ENCODE data around the gene LRRC3B.

DNA sequence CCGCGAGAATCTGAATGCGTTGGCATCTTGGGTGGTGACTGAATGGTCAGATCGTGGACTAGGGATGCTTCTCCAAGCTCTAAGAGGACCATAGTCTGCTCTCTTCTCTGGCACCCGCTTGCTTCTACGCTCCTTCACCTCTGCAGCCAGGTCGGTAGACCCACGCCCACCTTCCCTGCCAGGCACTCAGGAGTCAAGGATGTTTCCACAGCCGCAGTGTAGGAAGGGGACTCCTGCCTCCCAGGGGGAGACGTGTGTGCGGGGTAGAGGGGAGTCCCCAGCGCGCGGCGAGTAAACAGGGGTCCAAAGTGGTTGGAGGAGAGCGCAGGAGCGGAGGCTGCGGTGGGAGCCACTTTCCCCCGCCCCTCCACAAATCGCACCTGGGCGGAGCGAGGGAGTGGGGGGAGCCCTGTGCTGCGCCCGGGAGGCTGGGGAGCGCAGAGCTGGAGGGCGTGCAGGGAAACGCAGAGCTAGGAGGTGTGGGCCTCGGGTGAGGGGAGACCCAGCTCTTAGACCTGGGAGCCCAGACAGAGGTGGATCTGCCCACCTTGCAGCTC is 1.7 kb downstream of the LRRC3B start:
- TF ChIP-seq, protein P1, sequence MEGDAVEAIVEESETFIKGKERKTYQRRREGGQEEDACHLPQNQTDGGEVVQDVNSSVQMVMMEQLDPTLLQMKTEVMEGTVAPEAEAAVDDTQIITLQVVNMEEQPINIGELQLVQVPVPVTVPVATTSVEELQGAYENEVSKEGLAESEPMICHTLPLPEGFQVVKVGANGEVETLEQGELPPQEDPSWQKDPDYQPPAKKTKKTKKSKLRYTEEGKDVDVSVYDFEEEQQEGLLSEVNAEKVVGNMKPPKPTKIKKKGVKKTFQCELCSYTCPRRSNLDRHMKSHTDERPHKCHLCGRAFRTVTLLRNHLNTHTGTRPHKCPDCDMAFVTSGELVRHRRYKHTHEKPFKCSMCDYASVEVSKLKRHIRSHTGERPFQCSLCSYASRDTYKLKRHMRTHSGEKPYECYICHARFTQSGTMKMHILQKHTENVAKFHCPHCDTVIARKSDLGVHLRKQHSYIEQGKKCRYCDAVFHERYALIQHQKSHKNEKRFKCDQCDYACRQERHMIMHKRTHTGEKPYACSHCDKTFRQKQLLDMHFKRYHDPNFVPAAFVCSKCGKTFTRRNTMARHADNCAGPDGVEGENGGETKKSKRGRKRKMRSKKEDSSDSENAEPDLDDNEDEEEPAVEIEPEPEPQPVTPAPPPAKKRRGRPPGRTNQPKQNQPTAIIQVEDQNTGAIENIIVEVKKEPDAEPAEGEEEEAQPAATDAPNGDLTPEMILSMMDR (IDR thresholded peaks at IDR 0.05; ENCODE audit: low read depth, low read length, missing input control), result no peak
- TF ChIP-seq RAD21 (IDR thresholded peaks at IDR 0.05), result no peak
- TF ChIP-seq, protein P2, sequence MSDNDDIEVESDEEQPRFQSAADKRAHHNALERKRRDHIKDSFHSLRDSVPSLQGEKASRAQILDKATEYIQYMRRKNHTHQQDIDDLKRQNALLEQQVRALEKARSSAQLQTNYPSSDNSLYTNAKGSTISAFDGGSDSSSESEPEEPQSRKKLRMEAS (IDR thresholded peaks at IDR 0.05), result no peak
- TF ChIP-seq, protein P3, sequence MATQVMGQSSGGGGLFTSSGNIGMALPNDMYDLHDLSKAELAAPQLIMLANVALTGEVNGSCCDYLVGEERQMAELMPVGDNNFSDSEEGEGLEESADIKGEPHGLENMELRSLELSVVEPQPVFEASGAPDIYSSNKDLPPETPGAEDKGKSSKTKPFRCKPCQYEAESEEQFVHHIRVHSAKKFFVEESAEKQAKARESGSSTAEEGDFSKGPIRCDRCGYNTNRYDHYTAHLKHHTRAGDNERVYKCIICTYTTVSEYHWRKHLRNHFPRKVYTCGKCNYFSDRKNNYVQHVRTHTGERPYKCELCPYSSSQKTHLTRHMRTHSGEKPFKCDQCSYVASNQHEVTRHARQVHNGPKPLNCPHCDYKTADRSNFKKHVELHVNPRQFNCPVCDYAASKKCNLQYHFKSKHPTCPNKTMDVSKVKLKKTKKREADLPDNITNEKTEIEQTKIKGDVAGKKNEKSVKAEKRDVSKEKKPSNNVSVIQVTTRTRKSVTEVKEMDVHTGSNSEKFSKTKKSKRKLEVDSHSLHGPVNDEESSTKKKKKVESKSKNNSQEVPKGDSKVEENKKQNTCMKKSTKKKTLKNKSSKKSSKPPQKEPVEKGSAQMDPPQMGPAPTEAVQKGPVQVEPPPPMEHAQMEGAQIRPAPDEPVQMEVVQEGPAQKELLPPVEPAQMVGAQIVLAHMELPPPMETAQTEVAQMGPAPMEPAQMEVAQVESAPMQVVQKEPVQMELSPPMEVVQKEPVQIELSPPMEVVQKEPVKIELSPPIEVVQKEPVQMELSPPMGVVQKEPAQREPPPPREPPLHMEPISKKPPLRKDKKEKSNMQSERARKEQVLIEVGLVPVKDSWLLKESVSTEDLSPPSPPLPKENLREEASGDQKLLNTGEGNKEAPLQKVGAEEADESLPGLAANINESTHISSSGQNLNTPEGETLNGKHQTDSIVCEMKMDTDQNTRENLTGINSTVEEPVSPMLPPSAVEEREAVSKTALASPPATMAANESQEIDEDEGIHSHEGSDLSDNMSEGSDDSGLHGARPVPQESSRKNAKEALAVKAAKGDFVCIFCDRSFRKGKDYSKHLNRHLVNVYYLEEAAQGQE (IDR thresholded peaks at IDR 0.05), result no peak
- TF ChIP-seq SP1 (IDR thresholded peaks at IDR 0.05), result no peak
- TF ChIP-seq, protein P4, sequence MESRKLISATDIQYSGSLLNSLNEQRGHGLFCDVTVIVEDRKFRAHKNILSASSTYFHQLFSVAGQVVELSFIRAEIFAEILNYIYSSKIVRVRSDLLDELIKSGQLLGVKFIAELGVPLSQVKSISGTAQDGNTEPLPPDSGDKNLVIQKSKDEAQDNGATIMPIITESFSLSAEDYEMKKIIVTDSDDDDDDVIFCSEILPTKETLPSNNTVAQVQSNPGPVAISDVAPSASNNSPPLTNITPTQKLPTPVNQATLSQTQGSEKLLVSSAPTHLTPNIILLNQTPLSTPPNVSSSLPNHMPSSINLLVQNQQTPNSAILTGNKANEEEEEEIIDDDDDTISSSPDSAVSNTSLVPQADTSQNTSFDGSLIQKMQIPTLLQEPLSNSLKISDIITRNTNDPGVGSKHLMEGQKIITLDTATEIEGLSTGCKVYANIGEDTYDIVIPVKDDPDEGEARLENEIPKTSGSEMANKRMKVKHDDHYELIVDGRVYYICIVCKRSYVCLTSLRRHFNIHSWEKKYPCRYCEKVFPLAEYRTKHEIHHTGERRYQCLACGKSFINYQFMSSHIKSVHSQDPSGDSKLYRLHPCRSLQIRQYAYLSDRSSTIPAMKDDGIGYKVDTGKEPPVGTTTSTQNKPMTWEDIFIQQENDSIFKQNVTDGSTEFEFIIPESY (IDR thresholded peaks at IDR 0.05), result no peak
- TF ChIP-seq GABPA (IDR thresholded peaks at IDR 0.05 in 1 of 2, conservative IDR thresholded peaks at IDR 0.05 in 1 of 2), result no peak
- no peak for TF ChIP-seq YY1 (IDR thresholded peaks at IDR 0.05)
- TF ChIP-seq FOXA1 (IDR thresholded peaks at IDR 0.05), result no peak
- TF ChIP-seq JUND (IDR thresholded peaks at IDR 0.05), result no peak
- no peak for TF ChIP-seq RXRA (IDR thresholded peaks at IDR 0.05)
- no peak for TF ChIP-seq EGR1 (IDR thresholded peaks at IDR 0.05; ENCODE audit: low read depth in 2 of 2)
- TF ChIP-seq TAF1 (conservative IDR thresholded peaks at IDR 0.05), result no peak
- TF ChIP-seq, protein P5, sequence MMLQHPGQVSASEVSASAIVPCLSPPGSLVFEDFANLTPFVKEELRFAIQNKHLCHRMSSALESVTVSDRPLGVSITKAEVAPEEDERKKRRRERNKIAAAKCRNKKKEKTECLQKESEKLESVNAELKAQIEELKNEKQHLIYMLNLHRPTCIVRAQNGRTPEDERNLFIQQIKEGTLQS (IDR thresholded peaks at IDR 0.05), result no peak
